Fibroblast of lung (primary cell): ENCODE data around the gene CFAP47.

ENCODE experiments used
- EZH2 ChIP-seq: IDR thresholded peaks from 2 replicates; pipeline ENCODE4 v1.5.1; 2012; ENCODE audit warnings: low read length, control low read depth, mild to moderate bottlenecking; ENCODE audit errors: missing control alignments
- TF ChIP-seq, protein P1 (sequence below), 2 donors: IDR thresholded peaks in 1 of 2; conservative IDR thresholded peaks in 1 of 2; 1 replicate in 1 of 2; 2 replicates in 1 of 2; pipeline ENCODE4 v1.5.1; 2011 to 2012; ENCODE audit warnings: low read length in 2 of 2, control low read depth in 1 of 2, inconsistent platforms in 1 of 2, low read depth in 1 of 2, mild to moderate bottlenecking in 1 of 2

DNA sequence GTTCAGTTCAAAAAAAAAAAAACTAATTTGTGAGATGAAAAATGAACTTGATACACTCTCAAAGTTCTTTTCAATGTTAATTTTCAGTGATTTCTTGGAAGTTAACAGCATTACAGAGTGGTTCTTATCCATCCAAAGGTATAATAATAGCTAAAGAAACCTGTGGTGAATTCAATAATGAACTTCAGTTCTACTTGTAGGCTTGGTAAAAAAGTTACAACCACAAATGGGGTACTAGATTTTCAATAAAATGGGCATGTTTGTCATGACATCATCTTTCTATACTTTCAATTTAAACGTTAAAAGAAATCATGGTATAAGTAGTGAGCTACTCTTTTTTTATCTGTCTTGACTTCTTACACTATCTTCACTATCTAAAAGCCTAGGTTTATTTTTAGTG lies 424.8 kb downstream of the CFAP47 start:
- TF ChIP-seq, protein P1, sequence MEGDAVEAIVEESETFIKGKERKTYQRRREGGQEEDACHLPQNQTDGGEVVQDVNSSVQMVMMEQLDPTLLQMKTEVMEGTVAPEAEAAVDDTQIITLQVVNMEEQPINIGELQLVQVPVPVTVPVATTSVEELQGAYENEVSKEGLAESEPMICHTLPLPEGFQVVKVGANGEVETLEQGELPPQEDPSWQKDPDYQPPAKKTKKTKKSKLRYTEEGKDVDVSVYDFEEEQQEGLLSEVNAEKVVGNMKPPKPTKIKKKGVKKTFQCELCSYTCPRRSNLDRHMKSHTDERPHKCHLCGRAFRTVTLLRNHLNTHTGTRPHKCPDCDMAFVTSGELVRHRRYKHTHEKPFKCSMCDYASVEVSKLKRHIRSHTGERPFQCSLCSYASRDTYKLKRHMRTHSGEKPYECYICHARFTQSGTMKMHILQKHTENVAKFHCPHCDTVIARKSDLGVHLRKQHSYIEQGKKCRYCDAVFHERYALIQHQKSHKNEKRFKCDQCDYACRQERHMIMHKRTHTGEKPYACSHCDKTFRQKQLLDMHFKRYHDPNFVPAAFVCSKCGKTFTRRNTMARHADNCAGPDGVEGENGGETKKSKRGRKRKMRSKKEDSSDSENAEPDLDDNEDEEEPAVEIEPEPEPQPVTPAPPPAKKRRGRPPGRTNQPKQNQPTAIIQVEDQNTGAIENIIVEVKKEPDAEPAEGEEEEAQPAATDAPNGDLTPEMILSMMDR (conservative IDR thresholded peaks at IDR 0.05 in 1 of 2, IDR thresholded peaks at IDR 0.05 in 1 of 2; ENCODE audit: low read depth in 1 of 2, low read length in 2 of 2), result no peak
- no peak for TF ChIP-seq EZH2
